ENCODE results near the gene RPS6KA1.
A peak's percentile ranks its signal among the peaks of the same experiment; 100 is the strongest.
"Not testable (repeated sequence)": the region's sequence is repeated elsewhere in the genome, so short reads cannot be mapped to it uniquely, and the experiment has no call there.

RPS6KA1 gene
- 98.2 to 146 (median 136) reads per million in 3 experiments for total RNA-seq

DNA sequence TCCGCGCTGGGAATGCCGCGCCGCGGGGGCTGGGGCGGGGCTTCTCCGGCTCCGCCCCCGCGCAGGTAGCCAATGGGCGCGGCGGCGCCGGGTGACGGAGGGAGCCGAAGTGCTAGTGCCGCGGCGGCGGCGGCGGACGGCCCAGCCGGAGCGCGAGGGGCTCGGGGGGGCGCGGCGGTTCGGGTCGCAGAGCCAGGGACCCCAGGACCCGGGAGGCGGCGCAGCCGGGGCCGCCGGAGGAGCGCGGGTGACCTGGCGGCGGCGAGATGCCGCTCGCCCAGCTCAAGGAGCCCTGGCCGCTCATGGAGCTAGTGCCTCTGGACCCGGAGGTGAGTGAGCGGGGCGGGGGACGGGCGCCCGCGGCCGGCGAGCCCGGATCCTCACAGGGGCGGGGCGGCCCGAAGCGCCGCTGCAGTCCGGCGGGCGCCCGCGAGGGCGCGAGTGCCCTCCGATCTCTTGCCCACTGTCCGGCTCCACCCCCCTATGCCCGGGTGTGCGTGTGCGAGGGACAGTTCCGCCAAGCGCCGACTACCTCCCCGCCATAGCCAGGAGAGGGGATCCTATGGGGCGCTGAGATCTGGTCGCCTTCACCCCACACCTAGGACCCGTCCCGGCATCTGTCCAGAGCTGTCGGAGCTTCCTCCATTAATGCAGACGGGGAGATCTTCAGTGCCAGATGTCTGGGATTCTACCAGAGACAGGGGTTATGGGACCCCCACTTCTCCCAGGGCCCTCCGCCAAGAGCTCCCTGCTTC lies at the start of gene RPS6KA1:
Gene RPS6KA1, plus strand, starts transcription at position 107 of the 755 bp plus-strand sequence. Its CDS starts 160 bp downstream, at position 267.
- DNase-seq: peak; percentile 52

DNA sequence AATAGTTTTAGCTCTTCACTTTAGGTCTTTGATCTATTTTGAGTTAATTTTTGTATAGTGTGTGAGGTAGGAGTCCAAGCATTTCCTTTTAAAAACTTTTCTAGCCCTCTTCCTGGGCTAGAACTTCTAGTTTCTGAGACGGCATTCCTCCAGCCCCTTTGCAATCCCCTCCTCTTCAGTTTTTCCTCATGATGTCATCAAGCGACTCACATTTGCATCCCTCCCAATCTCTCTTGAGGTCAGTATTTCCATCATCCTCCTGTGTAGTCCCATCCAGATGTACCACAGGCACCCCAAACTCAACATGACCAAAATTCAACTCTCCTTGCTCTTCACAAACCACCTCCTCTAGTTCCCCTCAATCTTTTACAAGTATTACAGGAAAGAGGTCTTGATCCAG lies 46.6 kb upstream of the RPS6KA1 start:
- DNase-seq: no peak

DNA sequence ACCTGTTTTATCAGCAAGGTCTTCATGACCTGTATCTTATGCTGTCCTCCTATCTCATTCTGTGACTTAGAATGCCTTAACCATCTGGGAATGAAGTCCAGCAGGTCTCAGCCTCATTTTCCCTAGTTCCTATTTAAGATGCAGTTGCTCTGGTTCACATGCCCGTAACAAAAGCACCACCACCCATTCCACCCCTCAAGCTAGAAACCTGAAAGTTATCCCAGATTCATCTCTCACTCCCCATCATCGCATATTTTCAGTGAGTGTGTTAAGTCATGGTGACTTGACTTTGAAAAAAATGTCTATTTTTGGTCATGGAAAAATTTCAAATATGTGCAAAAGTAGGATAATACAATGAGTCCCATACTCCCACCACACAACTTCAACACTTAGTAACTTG lies 45.6 kb upstream of the RPS6KA1 start:
- no peak for DNase-seq

DNA sequence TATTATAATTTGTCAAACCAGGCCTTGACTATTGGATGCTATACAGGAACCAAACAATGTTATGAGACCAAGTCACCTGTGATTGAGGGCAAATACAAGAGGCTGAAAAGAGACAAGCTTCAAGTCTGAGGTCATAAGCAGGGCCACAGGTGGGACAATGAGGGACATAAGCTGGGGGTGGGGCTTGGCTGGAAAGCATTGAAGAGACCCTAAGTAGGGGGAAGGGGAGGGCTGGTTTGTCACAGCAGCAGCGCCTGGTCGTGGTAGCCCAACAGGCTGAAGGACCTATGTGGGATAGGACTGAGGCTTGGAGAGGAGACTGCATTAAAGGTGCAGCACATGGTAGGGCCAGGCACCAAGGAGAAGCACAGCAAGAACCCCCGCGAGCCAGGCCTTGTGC lies 39.4 kb upstream of the RPS6KA1 start:
- no peak for DNase-seq

DNA sequence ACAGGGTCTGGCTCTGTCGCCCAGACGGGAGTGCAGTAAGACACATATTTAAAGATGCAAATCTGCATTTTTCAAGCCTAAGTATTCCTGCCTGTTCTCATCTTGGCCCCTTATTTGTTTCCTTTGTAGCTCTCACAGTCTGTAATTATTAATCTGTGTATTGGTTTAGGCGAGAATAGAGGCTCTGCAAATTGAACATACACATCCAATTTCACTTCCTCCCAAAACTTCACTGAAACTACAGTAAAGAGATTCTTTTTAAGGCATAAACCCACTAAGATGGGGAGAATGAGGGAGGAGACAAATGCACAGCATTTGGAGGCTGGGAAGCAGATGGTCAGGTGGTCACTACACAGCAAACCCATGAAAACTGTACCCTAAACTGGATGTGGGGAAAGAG lies 36.3 kb upstream of the RPS6KA1 start:
- no peak for DNase-seq

DNA sequence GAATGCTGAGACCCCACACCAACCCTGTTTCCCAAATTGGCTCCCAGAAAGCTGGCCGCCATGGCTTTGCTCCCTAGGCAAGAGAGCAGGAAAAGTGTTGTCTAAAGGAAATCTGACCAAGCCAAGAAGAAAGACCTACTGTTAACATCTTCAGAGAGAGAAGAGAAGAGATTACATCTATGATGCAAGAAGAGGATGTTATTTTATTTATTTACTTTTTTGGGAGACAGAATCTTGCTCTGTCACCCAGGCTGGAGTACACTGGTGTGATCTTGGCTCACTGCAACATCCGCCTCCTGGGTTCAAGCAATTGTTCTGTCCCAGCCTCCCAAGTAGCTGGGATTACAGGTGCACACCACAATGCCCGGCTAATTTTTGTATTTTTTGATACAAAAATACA lies 35.6 kb upstream of the RPS6KA1 start:
- no peak for DNase-seq

DNA sequence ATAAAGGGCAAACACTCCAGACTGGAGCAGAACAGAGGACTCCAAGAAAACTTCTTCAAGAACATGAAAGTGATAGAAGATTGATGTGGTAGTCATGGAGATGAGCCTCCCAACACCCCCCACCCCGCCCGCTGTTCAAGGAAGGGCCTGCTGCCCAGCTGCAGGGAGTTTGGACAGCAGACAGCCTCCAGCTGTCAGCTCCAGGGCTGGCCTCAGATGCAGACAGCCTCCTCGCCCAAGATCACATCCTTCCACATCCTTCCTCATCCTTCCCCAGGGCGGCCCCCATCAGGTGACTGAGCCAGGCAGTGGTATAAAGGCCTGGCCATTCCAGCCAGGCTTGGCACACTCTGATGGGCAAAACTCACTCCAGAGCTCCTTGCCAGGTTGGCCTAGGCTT lies 32.7 kb upstream of the RPS6KA1 start:
- DNase-seq: no peak

DNA sequence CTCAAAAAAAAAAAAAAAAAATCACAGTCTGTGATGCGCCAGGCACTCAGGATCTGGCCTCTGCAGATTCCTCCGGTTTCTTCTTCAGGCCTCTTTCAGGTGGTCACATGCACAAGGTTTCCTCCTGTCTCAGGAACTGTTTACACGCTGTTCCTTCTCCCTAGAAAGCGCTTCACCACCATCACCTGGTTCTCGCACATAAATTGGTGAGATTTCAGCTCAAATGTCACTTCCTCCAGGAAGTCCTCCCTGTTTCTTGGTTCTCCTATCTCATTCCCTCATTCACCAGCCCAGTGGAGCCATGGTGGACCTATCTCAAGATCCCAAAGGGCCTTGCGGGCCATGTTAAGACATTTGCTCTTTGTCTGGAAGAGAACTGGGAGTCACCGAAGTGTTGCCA lies 30.7 kb upstream of the RPS6KA1 start:
- DNase-seq: no peak

DNA sequence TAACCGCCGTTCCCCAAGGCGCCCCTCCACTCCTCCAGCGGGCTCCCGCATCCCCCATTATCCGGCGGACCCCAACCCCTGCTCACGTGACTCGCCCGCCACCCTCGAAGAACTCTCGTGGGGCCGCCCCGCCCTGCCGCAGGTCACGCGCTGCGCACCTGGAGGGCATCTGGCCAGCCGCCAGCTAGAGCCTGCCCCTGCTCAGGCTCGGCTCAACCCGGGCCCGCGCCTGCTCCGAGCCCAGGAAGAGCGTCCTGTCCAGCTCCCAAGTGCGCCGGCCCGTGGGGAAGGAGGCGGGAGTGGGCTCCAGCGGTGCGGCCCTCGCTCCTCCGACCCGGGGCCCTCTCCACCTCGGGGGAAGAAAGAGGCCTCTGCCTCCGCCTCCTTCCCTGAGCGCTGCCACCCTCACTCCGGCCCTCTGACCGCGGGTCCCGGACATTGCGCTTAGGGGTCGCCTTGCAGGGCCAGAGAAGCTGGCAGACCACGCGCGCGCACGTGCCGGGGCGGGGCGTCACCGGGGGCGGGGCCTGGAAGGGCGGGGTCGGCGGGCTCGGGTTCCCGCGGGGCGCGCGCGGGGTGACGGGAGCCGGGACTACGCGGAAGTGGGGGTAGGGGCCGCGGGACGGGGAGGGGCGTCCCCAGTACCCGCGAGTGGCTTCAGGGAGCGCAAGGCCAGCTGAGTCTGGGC lies 28.9 kb upstream of the RPS6KA1 start:
- peak; percentile 80 for DNase-seq

DNA sequence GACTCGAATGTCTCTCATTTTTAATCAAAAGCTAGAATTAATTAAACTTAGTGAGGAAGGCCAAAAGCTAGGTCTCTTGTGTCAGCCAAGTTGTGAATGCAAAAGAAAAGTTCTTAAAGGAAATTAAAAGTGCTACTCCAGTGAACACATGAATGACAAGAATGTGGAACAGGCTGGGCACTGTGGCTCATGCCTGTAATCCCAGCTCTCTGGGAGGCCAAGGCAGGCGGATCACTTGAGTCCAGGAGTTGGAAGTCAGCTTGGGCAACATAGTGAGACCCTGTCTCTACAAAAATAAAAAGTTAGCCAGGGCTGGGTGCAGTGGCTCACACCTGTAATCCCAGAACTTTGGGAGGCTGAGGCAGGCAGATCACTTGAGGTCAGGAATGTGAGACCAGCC lies 18.9 kb upstream of the RPS6KA1 start:
- not testable (repeated sequence) for DNase-seq

DNA sequence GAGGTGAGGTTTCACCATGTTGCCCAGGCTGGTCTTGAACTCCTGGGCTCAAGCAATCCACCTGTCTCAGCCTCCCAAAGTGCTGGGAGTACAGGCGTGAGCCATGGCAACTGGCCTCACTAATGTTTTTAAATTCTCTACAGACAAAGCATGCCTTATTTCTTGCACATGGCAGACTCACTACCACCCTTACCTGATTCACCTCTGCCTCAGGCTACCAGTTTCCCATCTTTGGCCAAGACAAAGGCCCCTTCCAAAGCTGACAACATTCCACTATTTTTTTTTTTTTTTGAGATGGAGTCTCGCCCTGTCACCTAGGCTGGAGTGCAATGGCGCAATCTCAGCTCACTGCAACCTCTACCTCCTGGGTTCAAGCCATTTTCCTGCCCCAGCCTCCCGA lies 13.7 kb upstream of the RPS6KA1 start:
- DNase-seq: not testable (repeated sequence)

DNA sequence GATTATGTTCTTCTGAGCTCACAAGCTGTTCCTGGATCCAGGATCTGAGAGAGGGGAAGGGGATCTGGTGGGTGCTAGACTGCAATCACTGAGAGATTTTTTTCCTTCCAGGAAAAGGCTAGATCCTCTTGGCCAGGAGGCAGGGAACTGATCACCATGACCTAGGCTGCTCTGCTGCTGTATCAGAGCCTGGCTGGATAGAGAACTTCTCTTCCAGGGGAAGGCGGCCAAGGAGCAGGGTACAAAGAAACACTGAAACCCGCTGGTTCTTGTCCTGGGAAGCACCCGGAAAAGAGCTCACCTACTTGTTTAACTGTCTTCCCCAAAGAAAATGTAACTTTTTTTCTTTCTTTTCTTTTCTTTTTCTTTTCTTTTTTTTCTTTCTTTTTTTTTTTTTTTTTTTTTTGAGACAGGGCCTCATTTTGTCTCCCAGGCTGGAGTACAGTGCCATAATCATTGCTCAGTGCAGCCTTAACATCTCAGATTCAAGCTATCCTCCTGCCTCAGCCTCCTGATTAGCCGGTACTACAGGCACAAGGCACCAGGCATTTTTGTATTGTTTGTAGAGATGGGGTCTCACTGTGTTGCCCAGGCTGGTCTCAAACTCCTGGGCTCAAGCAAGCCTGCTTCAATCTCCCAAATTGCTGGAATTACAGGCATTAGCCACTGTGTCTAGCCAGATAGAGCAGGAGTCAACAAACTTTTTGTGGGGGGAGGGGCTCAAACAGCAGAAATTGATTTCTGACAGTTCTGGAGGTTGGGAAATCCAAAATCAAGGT lies 12.4 kb upstream of the RPS6KA1 start:
- no peak for DNase-seq

DNA sequence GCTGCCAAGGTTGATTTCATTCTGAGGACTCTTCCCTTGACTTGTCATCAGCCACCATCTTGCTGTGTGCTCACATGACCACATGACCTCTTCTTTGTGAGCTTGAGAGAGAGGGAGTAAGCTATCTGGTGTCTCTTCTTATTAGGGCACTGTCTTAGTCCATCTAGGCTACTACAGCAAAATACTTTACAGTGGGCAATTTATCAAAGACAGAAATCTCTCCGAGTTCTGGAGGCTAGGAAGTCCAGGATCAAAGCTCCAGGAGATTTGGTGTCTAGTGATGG lies 11.9 kb upstream of the RPS6KA1 start:
- DNase-seq: no peak

DNA sequence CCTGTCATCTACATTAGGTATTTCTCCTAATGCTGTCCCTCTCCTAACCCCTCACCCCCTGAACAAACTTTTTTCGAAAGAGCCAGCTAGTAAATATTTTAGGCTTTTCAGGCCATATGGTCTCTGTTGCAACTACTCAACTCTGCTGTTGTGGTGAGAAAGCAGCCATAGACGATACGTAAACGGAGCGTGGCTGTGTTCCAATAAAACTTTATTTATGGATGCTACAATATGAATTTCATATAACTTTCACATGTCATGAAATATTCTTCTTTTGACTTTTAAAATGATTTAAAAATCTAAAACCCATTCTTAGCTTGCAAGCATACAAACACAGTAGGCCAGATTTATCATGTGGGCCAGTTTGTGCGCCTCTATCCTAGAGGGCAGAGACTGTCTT lies 11.2 kb upstream of the RPS6KA1 start:
- no peak for DNase-seq

DNA sequence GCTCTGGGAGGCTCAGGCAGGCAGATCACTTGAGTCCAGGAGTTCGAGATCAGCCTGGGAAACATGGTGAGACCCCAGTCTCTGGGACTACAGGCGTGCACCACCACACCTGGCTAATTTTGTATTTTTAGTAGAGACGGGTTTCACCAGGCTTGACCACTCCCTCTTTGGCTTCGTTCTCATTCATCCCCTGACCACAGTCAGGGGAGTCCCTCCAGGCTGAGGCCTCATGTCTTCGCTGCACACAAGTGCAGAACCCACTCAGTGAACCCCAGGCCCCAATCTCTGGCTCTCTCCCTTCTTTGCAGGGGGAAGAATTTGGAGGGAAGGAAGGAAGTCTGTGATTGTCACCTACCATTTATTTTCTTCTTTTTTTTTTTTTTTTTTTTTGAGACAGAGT lies 9.2 kb upstream of the RPS6KA1 start:
- DNase-seq: no peak

DNA sequence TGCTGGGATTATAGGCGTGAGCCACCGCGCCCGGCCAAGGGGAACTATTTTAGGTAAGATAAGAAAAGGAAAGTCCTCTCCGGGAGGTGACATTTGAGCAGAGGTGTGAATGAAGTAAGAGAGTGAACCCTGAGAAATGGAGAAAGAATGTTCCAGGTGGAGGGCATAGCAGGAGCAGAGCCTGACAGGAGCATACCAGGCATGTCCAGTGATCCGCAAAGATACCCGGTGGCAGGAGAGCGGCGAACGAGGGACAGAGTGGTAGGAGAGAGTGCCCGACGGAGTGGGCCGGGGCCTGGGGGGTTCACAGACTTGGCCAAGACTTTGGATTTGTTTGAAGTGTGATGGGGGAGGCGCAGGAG lies 7.9 kb upstream of the RPS6KA1 start:
- DNase-seq: no peak

DNA sequence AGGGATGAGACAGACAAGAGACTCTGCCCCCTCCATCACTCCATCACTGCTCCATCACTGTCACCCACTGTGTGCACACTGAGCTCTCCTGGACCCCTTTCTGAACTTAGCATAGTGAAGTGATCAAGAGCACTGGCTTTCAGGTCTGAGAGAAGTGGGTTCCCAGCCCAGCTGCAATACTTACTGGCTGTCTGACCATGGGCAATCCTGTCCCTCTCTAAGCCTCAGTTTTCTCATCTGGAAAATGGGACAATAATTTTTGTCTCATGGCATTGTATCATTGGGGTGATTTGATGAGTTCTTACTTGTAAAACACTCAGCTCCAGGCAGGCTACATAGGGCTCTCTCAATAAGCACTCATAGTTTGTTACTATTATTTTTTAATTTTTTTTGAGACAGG lies 7.5 kb upstream of the RPS6KA1 start:
- no peak for DNase-seq

DNA sequence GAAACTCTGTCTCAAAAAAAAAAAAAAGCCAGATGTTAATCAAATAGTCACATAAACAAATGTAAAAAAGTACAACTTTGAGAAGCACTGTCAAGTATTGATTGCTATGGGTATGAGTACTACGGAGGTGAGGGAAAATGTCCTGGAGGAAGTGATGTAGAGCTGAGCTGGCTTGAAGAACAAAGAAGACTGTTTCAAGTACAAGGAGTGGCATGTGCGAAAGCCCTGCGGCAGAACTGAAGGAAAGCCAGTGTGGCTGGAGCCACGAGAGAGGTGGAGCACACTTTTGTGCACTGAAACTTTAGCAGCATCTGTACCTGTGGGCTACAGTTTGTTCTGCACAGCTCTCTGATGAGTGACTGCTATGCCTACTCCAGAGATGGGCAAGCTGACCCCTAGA lies 5.4 kb upstream of the RPS6KA1 start:
- DNase-seq: no peak

DNA sequence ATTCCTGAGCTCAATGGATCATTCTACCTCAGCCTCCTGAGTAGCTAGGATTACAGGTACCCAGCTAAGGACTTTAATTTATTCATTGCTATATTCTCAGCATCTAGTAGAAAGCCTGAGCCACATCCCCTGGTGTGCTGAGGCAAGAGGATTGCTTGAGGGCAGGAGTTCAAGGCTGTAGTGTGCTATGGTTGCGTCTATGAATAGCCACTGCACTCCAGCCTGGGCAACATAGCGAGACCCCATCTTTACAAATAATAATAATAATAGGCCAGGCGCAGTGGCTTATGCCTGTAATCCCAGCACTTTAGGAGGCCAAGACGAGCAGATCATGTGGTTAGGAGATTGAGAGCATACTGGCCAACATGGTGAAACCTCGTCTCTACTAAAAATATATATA lies 3.3 kb upstream of the RPS6KA1 start:
- no peak for DNase-seq

DNA sequence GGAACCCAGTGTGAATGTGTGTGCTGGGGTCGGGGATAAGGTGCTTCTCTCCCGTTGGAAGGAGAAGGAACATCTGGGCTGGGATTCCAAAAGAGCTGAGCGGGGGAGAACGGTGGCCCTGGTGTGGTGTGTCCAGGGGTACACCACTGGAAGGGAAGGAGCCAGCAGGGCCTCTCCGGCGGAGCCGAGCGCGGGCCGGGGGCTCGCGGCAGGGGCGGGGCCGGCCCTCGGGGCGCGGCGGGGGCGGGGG lies 231 bp upstream of the RPS6KA1 start:
- no peak for DNase-seq

DNA sequence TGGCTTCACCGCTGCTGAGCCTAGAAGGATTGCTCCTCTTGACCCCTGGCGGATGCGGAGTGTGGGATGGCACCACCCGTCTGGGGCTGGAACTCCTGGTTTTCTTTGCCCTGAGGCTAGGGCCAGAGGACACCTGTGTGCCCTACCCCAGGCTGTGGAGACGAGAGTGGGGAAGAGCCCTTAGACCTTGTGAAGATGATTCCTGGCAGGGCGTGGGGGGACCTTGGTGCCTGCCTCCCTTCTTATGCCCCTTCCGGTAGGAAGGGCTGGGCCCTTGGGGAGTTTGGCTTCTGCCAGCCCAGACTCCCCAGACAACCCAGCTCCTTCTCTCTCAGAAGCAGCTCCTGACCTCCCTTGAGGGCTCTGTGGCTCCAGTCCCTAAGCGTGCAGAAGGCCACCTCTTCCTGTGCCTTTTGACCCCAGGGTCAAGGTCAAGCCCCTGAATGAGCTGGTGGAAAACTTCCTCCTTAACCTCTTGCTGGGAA lies 891 bp downstream of the RPS6KA1 start:
- DNase-seq: no peak

DNA sequence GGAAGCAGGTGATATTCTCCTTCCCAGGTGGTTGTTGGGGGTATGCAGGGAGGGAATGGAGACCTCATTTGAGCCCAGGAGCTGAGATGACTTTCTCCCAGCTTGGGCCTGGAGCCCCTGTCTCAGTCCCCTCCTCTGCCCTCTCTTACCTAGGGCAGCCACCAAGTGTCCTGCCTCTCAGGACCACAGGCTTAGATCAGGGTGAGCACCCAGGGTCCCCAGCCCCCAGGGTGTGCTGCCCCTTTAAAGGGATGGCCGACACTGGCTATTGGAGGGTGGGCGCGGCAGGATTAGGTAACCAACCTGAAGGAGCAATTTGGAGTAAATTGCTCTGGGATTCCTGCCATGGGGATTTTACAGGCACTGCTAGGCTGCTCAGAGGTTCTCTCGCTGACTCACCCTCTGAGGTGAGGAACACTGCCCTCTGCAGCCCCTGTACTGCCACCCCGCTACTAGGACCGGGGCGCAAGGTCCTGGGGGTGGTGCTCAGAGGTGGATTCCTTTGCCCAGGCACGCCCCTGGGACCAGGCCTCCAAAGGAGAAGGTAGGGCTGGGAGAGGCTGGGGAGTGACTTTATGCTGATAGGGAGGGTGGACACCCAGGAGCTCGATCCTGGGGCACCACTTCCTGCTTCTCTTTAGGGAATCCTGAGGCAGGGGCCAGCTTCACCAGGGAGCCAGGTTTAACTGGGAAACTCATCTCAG lies 1.5 kb downstream of the RPS6KA1 start:
- DNase-seq: no peak

DNA sequence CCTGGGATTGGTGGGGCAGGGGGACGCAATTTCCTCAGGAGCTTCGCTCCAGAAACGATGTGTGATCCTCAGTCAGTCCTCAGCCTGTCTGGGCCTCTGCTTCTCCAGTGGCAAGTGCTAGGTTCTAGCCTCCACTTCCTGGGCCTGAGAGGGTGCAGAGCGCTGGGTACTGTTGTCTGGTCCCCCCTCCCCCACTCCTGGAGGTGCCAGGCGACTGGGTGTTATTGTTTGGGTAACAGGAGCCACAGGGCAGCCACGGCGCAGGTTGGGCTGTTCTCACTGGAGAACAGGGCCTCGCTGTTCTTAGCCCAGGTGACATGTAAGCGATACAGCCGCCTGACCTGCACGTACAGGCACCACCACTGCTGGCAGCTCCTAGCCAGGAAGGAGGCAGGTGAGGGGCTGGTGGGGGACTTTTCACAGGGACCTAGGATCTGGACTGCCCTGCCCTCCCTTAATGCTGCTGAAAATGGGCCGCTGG lies 2.1 kb downstream of the RPS6KA1 start:
- no peak for DNase-seq

Data from central memory CD4-positive, alpha-beta T cell (primary cell).